ENCODE measurements around the gene STPG4.

DNA sequence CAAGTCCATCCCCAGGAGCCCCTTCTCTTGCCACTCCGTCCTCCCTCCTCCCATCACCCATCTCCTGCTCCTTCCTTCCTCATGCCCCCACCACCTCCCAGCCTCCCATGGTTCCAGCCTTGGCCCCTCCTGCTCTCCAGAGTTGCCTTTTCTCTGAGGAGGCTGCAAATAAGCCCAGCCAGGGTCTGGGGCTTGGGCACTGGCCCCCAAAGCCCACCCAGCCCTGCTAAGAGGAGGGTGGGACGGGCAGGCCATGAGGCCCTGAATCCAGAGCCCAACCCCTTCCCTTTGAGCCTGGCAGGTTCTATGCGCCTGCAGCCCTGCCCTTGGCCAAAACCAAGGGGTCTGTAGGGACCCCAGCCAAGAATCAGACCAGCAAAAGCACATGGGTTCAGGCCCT is 71.6 kb downstream of the STPG4 start:
- TF ChIP-seq, protein P1, sequence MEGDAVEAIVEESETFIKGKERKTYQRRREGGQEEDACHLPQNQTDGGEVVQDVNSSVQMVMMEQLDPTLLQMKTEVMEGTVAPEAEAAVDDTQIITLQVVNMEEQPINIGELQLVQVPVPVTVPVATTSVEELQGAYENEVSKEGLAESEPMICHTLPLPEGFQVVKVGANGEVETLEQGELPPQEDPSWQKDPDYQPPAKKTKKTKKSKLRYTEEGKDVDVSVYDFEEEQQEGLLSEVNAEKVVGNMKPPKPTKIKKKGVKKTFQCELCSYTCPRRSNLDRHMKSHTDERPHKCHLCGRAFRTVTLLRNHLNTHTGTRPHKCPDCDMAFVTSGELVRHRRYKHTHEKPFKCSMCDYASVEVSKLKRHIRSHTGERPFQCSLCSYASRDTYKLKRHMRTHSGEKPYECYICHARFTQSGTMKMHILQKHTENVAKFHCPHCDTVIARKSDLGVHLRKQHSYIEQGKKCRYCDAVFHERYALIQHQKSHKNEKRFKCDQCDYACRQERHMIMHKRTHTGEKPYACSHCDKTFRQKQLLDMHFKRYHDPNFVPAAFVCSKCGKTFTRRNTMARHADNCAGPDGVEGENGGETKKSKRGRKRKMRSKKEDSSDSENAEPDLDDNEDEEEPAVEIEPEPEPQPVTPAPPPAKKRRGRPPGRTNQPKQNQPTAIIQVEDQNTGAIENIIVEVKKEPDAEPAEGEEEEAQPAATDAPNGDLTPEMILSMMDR (IDR thresholded peaks at IDR 0.05): no peak
- no peak for TF ChIP-seq POLR2A (IDR thresholded peaks at IDR 0.05)
